HG02588 (cell line): ENCODE results near the gene TUFT1.
"Not testable (repeated sequence)": the region's sequence is repeated elsewhere in the genome, so short reads cannot be mapped to it uniquely, and the experiment has no call there.

Experiments used
- ATAC-seq: cut with Tn5 transposase; IDR thresholded peaks from one replicate; pipeline ENCODE4 v1.9.1; 2021; ENCODE audit warnings: mild to moderate bottlenecking, moderate library complexity; ENCODE audit not compliant: unreplicated experiment

Gene TUFT1

GRCh38 chr1:151613282-151613780, 73.2 kb downstream of the TUFT1 start:
- no peak for ATAC-seq

DNA sequence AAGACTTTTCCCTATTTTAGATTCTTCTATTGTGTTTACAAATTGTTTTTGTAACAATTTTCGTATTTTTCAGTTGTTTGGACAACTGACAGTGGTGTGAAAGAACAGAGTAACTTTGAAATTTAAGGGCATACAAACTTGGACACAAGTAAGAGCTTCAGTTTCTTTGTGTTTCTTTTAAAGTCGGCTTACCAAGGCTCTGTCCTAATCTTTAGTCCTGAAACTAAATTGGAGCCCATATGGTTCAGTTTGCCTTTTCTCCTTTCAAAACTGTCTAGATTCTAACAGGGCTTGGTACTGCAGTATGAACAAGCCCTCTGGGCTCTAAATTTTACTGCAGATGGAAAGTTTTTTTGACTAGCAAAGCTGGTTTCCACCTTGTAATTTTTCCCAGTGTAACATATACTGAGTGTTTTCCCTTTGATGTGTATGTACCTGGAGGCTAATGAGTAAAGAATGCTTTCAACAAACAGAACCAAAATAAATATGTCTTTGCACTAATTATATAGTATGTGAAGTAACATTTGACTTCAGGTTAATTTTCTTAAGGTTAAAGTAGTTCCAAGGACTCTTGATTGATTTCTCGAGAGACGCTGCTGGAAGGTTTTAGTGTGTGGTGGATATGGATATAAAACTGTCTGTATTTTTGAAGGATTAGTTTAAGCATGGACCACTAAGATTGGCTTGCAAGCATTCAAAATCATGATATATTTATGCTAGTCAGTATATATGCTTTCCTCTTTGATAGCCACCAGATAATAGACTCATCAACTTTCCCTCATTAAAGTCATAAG, 75.8 kb downstream of the TUFT1 start:
- ATAC-seq = no peak

DNA sequence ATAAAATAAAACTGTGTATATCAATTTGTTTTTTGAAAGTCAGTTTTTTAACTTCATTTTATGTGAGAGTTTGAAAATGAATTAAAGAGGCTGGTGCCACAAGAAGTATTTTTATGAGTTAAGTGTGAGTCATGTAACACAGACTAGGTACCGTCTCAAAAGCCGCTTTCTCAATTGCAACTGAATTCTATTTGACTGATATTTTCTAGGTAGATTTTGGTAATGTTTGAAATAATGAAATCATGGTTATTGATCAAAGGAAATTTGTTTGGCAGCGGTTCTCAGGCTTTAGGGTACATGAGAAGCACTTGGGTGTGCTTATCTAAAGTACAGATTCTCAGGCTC, 76.4 kb downstream of the TUFT1 start:
- no peak for ATAC-seq

- no peak for ATAC-seq
Measured at GRCh38 chr1:151618003-151618402, 77.9 kb downstream of the TUFT1 start.

DNA sequence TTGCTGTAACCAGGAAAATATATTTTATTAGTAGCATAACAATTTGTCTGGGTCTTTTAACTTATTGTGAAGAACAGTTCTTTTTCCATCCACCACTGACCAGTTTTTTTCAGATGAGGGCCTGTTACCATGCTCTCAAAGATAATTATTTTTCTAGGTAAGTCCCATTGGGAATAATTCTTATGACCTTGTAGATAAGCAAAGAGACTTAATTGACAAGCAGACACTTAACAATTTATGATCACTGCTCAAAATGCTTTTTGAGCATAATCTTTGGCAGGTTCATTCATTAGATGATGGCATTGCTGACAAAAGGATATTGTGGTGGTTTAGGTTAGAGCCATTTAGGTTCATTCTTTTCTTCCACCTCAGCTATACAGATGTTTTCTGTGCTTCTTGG, 78.4 kb downstream of the TUFT1 start:
- ATAC-seq = no peak

GRCh38 chr1:151618996-151619395, 78.9 kb downstream of the TUFT1 start:
- ATAC-seq = not testable (repeated sequence)

DNA sequence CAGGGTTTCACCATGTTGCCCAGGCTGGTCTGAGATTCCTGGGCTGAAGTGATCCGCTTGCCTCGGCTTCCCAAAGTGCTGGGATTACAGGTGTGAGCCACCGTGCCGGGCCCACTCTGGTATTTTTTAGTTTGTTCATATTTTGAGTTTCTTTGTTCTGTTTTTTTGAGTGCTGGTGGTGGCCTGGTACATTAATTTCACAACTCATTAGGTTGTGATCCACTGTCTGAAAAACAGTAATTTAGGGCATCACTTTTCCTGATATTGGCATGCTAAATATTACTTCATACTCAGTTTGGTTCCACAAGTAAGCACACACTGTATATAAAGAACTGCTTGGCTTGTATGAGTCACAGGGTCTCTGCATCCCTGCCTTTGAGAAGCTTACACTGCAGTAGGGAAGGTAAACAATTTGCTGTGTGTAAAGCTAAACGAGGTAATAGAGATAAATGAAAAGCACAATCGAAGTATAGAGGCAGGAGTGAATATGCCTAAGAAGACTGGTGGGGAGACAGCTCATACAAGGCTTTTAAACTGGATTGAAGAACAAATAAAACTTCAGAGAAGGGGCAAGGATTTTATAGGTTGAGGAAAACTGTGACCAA, 79.5 kb downstream of the TUFT1 start:
- ATAC-seq = no peak

DNA sequence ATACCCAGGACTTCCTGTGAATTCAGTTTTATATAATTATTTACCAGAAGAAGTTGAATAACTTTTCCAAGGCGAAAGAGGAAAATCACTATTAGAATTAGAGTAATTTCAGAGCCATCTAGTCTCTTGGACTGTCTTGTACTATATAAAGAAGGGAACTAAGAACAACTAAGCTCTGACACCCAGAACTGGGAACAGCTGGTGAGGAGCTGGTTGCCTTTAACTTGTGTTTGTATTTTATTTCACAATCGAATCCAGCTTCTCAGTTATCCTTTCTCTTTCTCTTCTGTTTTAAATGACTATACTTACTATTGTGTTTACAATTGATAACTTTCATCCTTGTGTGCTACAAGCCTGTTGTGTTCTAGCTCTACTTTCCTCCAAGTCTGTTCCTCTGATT, 80.2 kb downstream of the TUFT1 start:
- no peak for ATAC-seq

DNA sequence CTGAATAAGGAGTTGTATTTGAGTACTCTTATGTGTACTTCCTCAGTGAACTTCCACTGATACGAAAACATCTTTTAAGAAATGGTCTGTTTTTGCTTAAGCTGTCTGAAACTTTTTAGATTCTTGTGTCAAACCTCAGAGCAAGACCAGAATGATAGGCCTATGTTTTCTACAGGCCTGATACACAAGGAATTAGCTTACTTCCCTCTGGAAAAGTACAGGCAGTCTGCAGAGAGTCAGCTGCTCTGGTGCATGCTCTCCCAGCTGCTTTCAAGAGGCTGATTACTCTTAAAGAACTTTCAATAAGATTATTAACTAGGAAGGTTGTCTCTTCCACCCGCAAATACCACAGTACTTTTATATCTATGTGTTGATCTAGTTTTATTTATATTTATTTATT, 81.2 kb downstream of the TUFT1 start:
- no peak for ATAC-seq

DNA sequence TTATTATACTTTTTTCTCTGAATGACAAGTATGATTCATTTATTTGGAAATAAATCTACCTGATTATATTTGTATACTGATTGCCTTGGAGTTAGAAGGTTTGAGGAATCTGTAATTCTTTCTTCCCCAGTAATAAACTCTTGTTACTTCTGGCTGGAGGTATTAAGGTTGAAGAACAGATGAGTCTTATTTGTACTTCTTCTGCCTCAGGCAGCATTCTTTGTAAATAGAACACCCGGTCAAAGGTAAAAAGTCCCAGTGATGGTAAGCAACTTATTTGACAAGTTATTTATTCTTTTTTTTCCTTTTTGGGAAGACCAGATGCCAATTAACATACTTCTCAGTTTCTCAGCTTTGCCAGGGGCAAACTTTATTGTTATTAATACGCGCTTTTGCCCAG, 84.7 kb downstream of the TUFT1 start:
- no peak for ATAC-seq

GRCh38 chr1:151626740-151627334, 86.7 kb downstream of the TUFT1 start:
- no peak for ATAC-seq

DNA sequence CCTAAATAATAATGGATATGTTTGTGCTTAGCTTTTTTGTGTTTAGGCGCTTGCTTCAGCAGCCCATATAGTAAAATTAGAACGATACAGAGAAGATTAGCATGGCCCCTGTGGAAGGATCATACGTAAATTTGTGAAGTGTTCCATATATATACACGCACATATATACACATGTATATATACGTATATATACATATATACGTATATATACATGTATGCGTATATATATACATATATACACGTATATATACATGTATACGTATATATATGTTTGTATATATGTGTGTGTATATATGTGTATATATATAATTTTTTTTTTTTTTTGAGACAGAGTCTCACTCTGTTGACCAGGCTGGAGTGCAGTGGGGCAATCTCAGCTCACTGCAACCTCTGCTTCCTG, 89.2 kb downstream of the TUFT1 start:
- no peak for ATAC-seq
